Mucosa of gallbladder (tissue), 1 donor: ENCODE measurements around the gene SEPTIN11. TPM values are rescaled to one million over a fixed set of nuclear protein-coding genes. Genes with fewer than 3 reads are reported as not detected.

ENCODE experiments used
- total RNA-seq: library from RNA; stranded (reverse); gene quantifications from one replicate; pipeline ENCODE4 v1.2.1, GENCODE V29; 2021
- donor health status: DM: no; HTN: no; CAD: no.

The SEPTIN11 gene
- total RNA-seq, 1 donor from 2014 or later: 64.0 TPM

Other genes starting within 250 kb of the SEPTIN11 start
- 11.7 TPM for gene SOWAHB, start 51.6 kb upstream of the SEPTIN11 start, total RNA-seq
- gene CCNI, start 126.2 kb downstream of the SEPTIN11 start, total RNA-seq: 396 TPM
- 55.3 TPM for gene CCNG2, start 207.5 kb downstream of the SEPTIN11 start, total RNA-seq